PC-3 (cell line): ENCODE data around the gene FHIP1B. TPM values are rescaled to one million over a fixed set of nuclear protein-coding genes. Genes with fewer than 3 reads are reported as not detected.

ENCODE experiments used
- ATAC-seq: fragments of 200-7000 bp; cut with Tn5 transposase; 2 replicates; pipeline ENCODE4 v1.9.1; 2020; ENCODE audit warnings: mild to moderate bottlenecking, moderate library complexity
- BruUV-seq: library from RNA; stranded (reverse); fragments of 400-500 nt; replicated peaks from 2 replicates; lab custom pipeline; 2021; lab: Mats Ljungman, UMichigan
- CTCF ChIA-PET: fragments of 300-600 bp; sonication (Branson Sonifier 250); formaldehyde crosslinking; loops from one replicate; lab custom pipeline; 2022; ENCODE audit warnings: antibody characterized with exemption; lab: Charles Lee
- POLR2A ChIA-PET: fragments of 300-600 bp; sonication (Branson Sonifier 250); formaldehyde crosslinking; loops from one replicate; lab custom pipeline; 2022; ENCODE audit warnings: antibody characterized with exemption; ENCODE audit not compliant: unreplicated experiment; lab: Charles Lee
- DNase-seq: peaks from one replicate; pipeline ENCODE4 v3.0.0-alpha.2; 2015
- H2AFZ ChIP-seq: fragments of 300-600 bp; sonication (generic); 2 replicates; pipeline ENCODE4 v1.6.0; 2016; ENCODE audit warnings: antibody characterized with exemption, low read length
- H3F3A ChIP-seq: fragments of 300-600 bp; sonication (generic); one replicate; pipeline ENCODE4 v1.6.0; 2017; ENCODE audit warnings: antibody characterized with exemption, low read length, control low read depth, mild to moderate bottlenecking; ENCODE audit not compliant: unreplicated experiment
- H3K27ac ChIP-seq: fragments of 300-600 bp; sonication (generic); 2 replicates; pipeline ENCODE4 v1.5.1; 2016; ENCODE audit warnings: mild to moderate bottlenecking, low read length
- H3K27me3 ChIP-seq: fragments of 300-600 bp; sonication (generic); 2 replicates; pipeline ENCODE4 v1.6.1; 2016; ENCODE audit warnings: low read length, mixed read lengths
- H3K36me3 ChIP-seq: fragments of 300-600 bp; sonication (generic); 2 replicates; pipeline ENCODE4 v1.6.1; 2016; ENCODE audit warnings: low read depth, mixed run types, low read length, mixed read lengths
- H3K4me1 ChIP-seq: fragments of 300-600 bp; sonication (generic); 2 replicates; pipeline ENCODE4 v1.5.1; 2016; ENCODE audit warnings: low read length; ENCODE audit not compliant: insufficient read depth
- H3K4me2 ChIP-seq: fragments of 300-600 bp; sonication (generic); 2 replicates; pipeline ENCODE4 v1.6.0; 2016; ENCODE audit warnings: low read length
- H3K4me3 ChIP-seq: fragments of 300-600 bp; sonication (generic); 2 replicates; pipeline ENCODE4 v1.5.1; 2016; ENCODE audit warnings: mild to moderate bottlenecking, low read length, mixed read lengths
- H3K79me2 ChIP-seq: fragments of 300-600 bp; sonication (generic); 2 replicates; pipeline ENCODE4 v1.6.1; 2017; ENCODE audit warnings: low read length, mixed read lengths
- H3K9ac ChIP-seq: fragments of 300-600 bp; sonication (generic); 2 replicates; pipeline ENCODE4 v1.6.0; 2016; ENCODE audit warnings: mild to moderate bottlenecking, low read length
- H3K9me2 ChIP-seq: fragments of 300-600 bp; sonication (generic); replicated peaks from 2 replicates; pipeline ENCODE4 v1.6.1; 2016; ENCODE audit warnings: mixed run types, low read length, mixed read lengths
- H3K9me3 ChIP-seq: fragments of 300-600 bp; sonication (generic); 2 replicates; pipeline ENCODE4 v1.6.1; 2016; ENCODE audit warnings: low read length, mixed read lengths
- H4K20me1 ChIP-seq: fragments of 300-600 bp; sonication (generic); 2 replicates; pipeline ENCODE4 v1.6.1; 2016; ENCODE audit warnings: low read length, mixed read lengths
- EZH2 ChIP-seq: fragments of 300-600 bp; sonication (generic); IDR thresholded peaks from one replicate; pipeline ENCODE4 v1.6.1; 2017; ENCODE audit warnings: antibody characterized with exemption, mild to moderate bottlenecking, low read length; ENCODE audit not compliant: unreplicated experiment
- EZH2phosphoT487 ChIP-seq: fragments of 300-600 bp; sonication (generic); IDR thresholded peaks from 2 replicates; pipeline ENCODE4 v1.6.1; 2018; ENCODE audit warnings: mild to moderate bottlenecking, antibody characterized with exemption, low read length, borderline replicate concordance
- intact Hi-C: fragments of 100-400 bp; cut with micrococcal nuclease; formaldehyde crosslinking; loops from 2 replicates; pipeline ENCODE4 v1.9.0; 2023
- total RNA-seq: library from RNA; depleted of rRNA; stranded (reverse); fragments of >200 nt; gene quantifications from 2 replicates; pipeline ENCODE4 v1.2.3, GENCODE V29; 2014
- TF ChIP-seq, protein P1 (sequence below): fragments of 300-600 bp; sonication (generic); conservative IDR thresholded peaks from 2 replicates; pipeline ENCODE4 v1.5.1; 2017; ENCODE audit warnings: antibody characterized with exemption, low read depth, mild to moderate bottlenecking, low read length

The FHIP1B gene
- total RNA-seq, 1 experiment from 2014 or later: 30.4 TPM

DNA sequence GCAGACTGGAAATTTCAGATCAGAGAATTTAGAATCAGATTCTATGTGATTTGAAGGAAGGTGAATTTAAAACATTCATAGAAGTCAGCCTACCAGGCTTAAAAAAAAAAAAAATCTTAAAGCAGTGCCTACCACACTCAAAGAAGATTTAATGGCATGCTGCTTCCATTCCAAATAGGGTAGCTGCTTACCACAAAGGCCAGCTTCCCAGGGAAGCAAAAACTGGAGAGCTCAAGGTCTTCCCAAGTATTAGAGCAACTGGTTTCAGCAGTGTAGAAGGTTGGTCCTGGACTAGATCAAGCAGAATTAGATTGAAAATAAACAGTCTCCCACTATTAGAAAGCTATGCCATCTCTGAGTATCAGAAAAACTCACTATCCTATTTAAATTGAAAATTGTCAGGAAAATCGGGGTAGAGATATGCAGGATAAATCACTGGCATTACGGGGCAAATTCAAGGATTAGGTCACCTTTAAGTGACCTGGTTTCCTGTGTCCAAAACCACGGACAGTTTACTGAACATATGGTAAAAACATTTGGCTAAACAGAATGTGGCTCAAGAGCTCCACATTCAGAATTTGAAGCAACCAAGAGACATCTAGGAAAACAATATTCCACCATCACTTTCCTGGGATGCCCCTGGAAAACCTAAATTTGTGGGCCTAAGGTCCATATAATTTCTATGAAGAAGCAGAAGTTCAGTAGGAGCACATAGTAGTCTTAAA is 27.8 kb downstream of the FHIP1B start:
- BruUV-seq: no TSS peak
- POLR2A ChIA-PET: no interaction called here
- CTCF ChIA-PET: no interaction called here

DNA sequence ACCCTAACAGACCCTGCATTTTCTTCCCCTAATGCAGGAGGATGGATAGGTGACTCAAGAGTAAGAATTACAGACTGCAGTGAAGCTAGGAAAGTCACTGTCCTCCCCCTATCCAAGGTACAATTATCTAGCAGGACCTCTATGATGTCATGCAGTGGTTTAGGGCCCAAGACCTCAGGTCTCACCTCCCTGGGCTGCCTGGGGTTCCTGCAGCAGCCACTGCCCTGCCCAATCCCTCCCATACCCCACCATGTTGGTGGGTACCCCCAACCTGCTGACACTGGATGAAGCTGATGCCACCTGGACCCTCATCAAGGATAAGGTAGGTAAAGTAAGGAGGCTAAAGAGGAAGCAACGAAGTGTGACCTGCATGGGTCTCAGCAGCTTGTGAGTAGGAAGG is 29.1 kb downstream of the FHIP1B start, which contains the start of gene C11orf42:
Gene C11orf42, plus strand, starts transcription at position 192 of the 400 bp plus-strand sequence. Its CDS starts 59 bp downstream, at position 251.
- no peak within 1 kb of the TSS for H3K4me3 ChIP-seq
- H2AFZ ChIP-seq: no peak within 1 kb of the TSS
- H3K27ac ChIP-seq: no peak within 1 kb of the TSS
- TF ChIP-seq EZH2phosphoT487: no peak
- TF ChIP-seq, protein P1, sequence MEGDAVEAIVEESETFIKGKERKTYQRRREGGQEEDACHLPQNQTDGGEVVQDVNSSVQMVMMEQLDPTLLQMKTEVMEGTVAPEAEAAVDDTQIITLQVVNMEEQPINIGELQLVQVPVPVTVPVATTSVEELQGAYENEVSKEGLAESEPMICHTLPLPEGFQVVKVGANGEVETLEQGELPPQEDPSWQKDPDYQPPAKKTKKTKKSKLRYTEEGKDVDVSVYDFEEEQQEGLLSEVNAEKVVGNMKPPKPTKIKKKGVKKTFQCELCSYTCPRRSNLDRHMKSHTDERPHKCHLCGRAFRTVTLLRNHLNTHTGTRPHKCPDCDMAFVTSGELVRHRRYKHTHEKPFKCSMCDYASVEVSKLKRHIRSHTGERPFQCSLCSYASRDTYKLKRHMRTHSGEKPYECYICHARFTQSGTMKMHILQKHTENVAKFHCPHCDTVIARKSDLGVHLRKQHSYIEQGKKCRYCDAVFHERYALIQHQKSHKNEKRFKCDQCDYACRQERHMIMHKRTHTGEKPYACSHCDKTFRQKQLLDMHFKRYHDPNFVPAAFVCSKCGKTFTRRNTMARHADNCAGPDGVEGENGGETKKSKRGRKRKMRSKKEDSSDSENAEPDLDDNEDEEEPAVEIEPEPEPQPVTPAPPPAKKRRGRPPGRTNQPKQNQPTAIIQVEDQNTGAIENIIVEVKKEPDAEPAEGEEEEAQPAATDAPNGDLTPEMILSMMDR: no peak
- no peak for TF ChIP-seq EZH2
- no peaks in the 10 kb centered on the region for H3K9me2 ChIP-seq
- no peak for DNase-seq
- no peaks in the 10 kb centered on the region for H3F3A ChIP-seq
- no peaks in the 10 kb centered on the region; the same call in 1 of the 2 replicates for H3K36me3 ChIP-seq
- no peak within 1 kb of the TSS for H3K4me2 ChIP-seq
- no TSS peak for BruUV-seq
- no peaks in the 10 kb centered on the region for H3K9me3 ChIP-seq
- no peak within 1 kb of the TSS for H3K9ac ChIP-seq
- no peaks in the 10 kb centered on the region for H3K79me2 ChIP-seq
- no peaks in the 10 kb centered on the region for H3K27me3 ChIP-seq
- no peak for ATAC-seq
- ChIA-PET POLR2A (interaction anchor here (0.6 kb wide), 1 partner anchor 32 kb away, joined by 6 read pairs; no protein-coding TSS in a partner anchor), CTCF (no interaction called here)
- no peaks in the 10 kb centered on the region for H3K4me1 ChIP-seq
- intact Hi-C loops: no loop called here
- no peaks in the 10 kb centered on the region for H4K20me1 ChIP-seq

More for the DNA sequence above, 27.8 kb downstream of the FHIP1B start:
- Histone ChIP-seq H3K27ac (no peak overlapping the region), H3K36me3 (no peaks in the 10 kb centered on the region; the same call in 1 of the 2 replicates), H3K4me2 (no peak overlapping the region), H3K9me3 (no peaks in the 10 kb centered on the region), H2AFZ (no peak overlapping the region), H3K4me1 (no peaks in the 10 kb centered on the region), H3K27me3 (no peaks in the 10 kb centered on the region), H3K9ac (no peak overlapping the region), H3K4me3 (no peak overlapping the region), H3F3A (no peaks in the 10 kb centered on the region), H3K79me2 (no peaks in the 10 kb centered on the region), H3K9me2 (no peaks in the 10 kb centered on the region), H4K20me1 (no peaks in the 10 kb centered on the region)
- intact Hi-C loops: no loop called here
- TF ChIP-seq EZH2 (no peak), EZH2phosphoT487 (no peak)
- TF ChIP-seq, protein P1: no peak
- DNase-seq (no peak), ATAC-seq (no peak)

- intact Hi-C loops: no loop called here
- Histone ChIP-seq H3K4me3 (no peak overlapping the region), H3K4me2 (no peak overlapping the region), H3K9me3 (no peaks in the 10 kb centered on the region), H3K9ac (no peak overlapping the region), H3F3A (no peaks in the 10 kb centered on the region), H2AFZ (no peak overlapping the region), H4K20me1 (no peaks in the 10 kb centered on the region), H3K9me2 (no peaks in the 10 kb centered on the region), H3K27me3 (no peaks in the 10 kb centered on the region), H3K27ac (no peak overlapping the region), H3K4me1 (no peaks in the 10 kb centered on the region), H3K36me3 (no peaks in the 10 kb centered on the region; the same call in 1 of the 2 replicates), H3K79me2 (no peaks in the 10 kb centered on the region)
- no TSS peak for BruUV-seq
- ChIA-PET POLR2A (no interaction called here), CTCF (no interaction called here)
- no peak for DNase-seq
- TF ChIP-seq, protein P1: no peak
- no peak for TF ChIP-seq EZH2phosphoT487
- TF ChIP-seq EZH2: no peak
- ATAC-seq: no peak
These were observed 29.7 kb downstream of the FHIP1B start for GRCh38 chr11:6204706-6205105.
